NCI-H446 (cell line): ENCODE data around the gene HNRNPUL2.
"Not testable (repeated sequence)": the region's sequence is repeated elsewhere in the genome, so short reads cannot be mapped to it uniquely, and the experiment has no call there.

ENCODE experiments used
- DNase-seq, 2 experiments: peaks; one replicate each; lab custom pipeline; 2025; lab: John Stamatoyannopoulos, UW

HNRNPUL2 gene

GRCh38 chr11:62703921-62704320 lies 23.3 kb downstream of the HNRNPUL2 start:
- DNase-seq = not testable (repeated sequence)

GRCh38 chr11:62702246-62702645 lies 25.0 kb downstream of the HNRNPUL2 start:
- DNase-seq = no peak

- DNase-seq = peak; percentile 48 to 78
These were observed 32.6 kb downstream of the HNRNPUL2 start for GRCh38 chr11:62694455-62695167.

DNA sequence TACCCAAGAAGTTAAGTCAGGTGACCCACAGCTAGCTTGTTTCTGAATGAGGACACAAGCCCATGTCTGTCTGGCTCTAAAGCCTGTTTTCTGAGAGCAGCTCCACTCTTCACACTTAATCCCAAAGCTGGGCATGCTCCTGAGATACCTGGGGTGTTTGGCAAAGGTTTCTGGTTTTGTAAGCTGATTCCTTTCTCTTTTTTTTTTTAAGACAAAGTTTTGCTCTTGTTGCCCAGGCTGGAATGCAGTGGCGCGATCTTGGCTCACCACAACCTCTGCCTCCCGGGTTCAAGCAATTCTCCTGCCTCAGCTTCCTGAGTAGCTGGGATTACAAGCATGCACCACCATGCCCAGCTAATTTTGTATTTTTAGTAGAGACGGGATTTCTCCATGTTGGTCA lies 33.6 kb downstream of the HNRNPUL2 start:
- not testable (repeated sequence) for DNase-seq

DNA sequence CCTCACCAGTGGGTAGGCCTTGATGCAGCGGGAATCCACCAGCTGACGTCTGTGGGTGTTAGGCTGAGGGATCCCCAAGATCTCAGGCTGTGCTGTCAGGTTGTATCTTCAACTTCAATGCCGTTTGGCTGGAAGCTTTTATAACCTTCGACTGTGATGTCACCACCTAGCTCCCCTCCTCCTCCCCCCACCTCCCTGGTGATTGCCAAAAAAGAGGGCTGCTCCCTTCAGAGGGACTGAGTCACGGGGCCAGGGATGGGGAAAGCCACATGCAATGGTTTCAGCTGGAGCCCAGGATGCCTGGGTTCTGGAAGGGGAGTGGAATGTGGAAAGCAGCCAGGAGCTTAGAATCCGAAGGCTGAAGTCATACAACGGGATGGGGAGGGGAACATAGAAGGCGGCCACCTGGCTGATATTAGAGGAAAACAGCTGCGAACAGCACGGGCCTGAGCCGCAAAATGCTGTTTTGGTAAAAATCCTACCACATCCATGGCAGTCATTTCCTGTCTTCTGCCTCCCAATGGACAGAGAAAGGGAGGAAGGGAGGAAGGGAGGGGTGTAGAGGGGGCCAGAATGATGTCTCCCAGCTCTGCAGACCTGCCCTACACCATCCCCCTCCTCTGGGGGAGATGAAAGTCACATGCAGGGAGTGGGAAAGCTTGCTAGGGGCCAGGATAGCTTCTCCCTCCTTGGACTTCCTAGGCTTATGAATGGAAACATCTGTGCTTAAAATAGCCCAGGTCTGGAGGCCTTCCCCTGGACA lies 37.7 kb downstream of the HNRNPUL2 start, which contains the start of gene LRRN4CL:
TSS of gene LRRN4CL (minus strand) at position 110 of the 763 bp plus-strand sequence. CDS start 1,022 bp downstream, outside the sequence.
- DNase-seq = no peak

DNA sequence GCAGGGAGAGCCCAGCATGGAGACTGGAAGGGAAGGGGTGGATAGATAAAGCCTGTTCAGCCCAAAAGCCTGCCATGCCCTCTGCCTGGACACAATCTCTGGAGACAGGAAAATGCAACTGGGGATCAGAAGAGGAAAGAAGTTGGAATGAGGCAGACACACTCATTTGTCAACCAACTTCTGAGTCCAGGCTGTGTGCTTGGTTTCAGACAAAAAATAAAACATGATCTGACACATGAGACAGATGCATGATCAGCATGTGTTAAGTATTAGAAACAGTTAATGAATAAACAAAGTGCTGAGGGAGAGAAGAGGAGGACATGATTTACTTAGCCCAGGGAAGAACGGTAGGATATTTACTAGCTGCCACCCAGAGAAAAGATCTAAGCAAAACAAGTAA lies 38.8 kb downstream of the HNRNPUL2 start:
- no peak for DNase-seq

- no peak for DNase-seq
These were observed 39.5 kb downstream of the HNRNPUL2 start for GRCh38 chr11:62687508-62688396.

- no peak for DNase-seq
These were observed 44.7 kb downstream of the HNRNPUL2 start for GRCh38 chr11:62682518-62682917.

DNA sequence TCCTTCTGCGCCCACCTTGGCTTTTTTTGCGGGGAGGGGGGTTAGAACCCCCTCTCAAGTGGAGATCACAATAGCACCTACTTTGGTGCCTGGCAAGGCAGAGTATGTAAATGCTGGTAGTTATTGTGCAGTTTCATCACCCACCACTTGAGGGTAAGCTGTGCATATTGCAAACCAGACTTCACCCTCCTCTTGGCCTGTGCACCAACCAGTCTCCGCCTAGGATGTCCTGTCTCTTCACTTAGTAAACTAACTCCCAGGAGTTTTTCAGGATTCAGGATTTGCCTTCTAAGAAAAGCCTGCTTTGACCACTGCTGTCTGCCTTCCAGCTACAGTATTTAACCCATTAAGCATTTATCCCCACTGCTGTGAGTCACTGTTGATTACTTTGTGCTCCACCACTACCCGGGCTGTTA lies 46.4 kb downstream of the HNRNPUL2 start:
- DNase-seq = peak; percentile 43 to 77

GRCh38 chr11:62678770-62679696 lies 48.2 kb downstream of the HNRNPUL2 start, which contains the start of gene UBXN1:
Gene UBXN1, minus strand, starts transcription at chr11:62679073. Its CDS starts 150 bp downstream, at chr11:62678923.
- DNase-seq = peak; percentile 79 to 91

GRCh38 chr11:62678433-62678769 lies 48.9 kb downstream of the HNRNPUL2 start:
- DNase-seq = no peak

DNA sequence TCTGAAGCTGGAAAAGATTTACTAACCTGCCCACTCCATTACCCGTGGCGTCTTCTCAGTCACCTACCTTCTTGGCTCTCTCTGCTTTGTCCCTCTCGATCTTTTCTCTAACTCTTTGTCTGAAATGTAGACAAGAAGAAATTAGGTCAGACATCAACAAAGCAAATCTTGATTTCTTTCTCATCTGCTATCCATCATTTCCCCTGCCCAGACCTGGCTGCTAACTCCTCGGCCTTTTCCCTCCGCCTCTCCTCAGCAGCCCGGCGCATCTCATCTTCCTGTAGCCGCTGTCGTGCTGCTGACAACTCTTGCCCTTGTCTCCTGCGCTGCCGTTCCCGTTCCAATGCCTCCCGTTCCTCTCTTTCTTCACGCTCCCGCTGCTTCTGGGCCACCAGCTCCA lies 49.5 kb downstream of the HNRNPUL2 start:
- DNase-seq = no peak

GRCh38 chr11:62677156-62677555 lies 50.1 kb downstream of the HNRNPUL2 start:
- DNase-seq = no peak

DNA sequence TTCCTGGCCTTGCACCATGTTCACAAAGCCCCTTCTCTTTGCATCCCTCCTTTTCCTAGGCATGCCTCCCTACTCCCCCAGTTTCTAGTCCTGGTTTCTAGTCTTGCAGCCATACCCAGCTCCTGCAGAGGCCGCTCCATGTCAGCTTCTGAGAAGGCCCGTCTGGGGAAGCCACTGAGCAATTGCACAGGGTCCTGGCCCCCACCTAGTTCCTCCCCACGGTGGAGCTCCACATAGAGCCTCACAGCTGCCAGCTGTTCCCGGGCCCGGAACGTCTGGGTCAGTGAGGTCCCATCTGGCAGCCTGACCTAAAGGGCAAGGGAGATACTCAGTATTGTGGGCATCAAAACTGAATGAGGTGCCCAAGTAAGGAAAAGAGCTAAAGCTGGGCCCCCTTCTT lies 50.6 kb downstream of the HNRNPUL2 start:
- DNase-seq = no peak

DNA sequence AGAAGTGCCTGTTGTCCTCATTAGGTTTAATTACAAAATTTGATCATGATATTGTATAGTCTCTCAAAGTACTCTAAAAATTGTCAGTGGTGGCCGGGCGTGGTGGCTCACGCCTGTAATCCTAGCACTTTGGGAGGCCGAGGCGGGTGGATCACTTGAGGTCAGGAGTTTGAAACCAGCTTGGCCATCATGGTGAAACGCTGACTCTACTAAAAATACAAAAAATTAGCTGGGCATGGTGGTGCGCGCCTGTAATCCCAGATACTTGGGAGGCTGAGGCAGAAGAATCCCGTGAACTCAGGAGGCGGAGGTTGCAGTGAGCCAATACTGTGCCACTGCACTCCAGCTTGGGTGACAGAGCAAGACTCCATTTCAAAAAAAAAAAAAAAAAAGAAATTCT lies 51.8 kb downstream of the HNRNPUL2 start:
- not testable (repeated sequence) for DNase-seq

GRCh38 chr11:62673196-62673525 lies 54.1 kb downstream of the HNRNPUL2 start:
- no peak for DNase-seq

DNA sequence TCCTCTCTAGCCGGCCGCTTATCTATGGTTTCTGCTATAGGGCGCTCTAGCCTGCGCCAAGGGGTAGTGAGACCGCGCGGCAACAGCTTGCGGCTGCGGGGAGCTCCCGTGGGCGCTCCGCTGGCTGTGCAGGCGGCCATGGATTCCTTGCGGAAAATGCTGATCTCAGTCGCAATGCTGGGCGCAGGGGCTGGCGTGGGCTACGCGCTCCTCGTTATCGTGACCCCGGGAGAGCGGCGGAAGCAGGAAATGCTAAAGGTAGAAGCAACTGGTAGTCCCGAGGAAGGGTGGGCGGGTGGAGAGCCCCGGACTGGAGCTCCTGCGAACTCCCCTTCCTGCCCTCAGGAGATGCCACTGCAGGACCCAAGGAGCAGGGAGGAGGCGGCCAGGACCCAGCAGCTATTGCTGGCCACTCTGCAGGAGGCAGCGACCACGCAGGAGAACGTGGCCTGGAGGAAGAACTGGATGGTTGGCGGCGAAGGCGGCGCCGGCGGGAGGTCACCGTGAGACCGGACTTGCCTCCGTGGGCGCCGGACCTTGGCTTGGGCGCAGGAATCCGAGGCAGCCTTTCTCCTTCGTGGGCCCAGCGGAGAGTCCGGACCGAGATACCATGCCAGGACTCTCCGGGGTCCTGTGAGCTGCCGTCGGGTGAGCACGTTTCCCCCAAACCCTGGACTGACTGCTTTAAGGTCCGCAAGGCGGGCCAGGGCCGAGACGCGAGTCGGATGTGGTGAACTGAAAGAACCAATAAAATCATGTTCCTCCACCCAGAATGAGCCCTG lies 55.5 kb downstream of the HNRNPUL2 start, which contains the start of the genes LBHD1 and UQCC3:
TSS of gene LBHD1 (minus strand) at position 660 of the 782 bp plus-strand sequence. CDS start 2,236 bp downstream, outside the sequence.
TSS of gene UQCC3 (plus strand) at position 66 of the 782 bp plus-strand sequence. CDS start at position 139, 73 bp downstream.
- DNase-seq = peak; percentile 69 to 89

DNA sequence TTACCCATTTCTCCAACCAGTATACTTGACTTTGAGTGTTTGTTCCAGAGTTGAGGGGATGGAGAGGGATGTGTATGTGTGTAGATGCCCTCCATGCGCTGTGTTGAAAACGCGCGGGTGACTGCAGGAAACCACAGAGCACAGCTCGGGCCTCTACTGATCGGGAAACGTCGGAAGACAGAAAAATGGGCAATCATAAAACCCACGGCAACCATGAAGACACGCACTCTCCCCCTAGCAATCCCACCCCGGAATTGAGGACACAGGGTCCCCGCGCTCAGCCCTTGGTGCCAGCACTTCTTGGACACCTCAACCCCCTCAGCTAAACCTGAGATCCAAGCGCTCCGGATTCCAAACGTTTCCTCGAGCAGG lies 56.0 kb downstream of the HNRNPUL2 start:
- no peak for DNase-seq

DNA sequence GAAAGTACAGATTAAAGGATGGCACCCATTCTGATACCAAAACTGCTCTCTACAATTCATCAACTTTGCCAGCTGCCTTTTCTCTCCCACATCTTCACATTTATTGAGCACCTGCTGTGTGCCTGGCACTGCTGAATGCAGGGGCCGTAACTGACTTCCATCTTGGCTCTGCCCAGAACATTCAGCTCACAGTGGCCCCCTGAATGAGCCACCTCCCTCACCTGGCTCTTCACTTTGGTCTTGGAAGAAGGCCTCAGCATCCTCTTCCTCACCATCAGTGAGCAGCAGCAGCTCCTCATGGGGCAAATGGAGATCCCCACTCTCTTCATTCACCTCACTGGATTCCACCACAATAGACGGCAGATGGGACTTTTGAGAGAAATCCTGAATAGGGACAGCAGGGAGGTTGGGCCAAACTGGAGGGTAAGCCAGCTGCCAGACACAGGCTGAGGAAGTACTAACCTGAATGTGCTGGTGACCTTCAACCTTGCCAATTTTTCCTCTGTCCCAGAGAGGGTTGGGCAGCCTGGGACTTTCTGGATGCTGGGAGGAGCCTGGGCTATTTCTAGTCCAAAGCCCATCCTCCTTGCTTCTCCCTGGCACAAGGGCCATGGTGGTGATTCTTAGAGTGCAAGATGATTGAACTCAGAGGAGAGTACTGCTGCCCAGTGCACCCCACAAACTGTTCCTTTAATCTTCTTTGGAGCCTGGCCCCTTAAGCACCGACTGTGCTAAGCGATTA lies 57.7 kb downstream of the HNRNPUL2 start:
- peak in 1 of 2 experiments; percentile 66 for DNase-seq
